Dendritic cell treated with granulocyte-macrophage colony-stimulating factor and Interleukin-4, amounts not matched to agents 40 ng/mL and 50 ng/mL, for 4 days (primary cell): ENCODE measurements around the gene R3HDM4.
A peak's percentile ranks its signal among the peaks of the same experiment; 100 is the strongest.

Source experiments
- H3K27ac Mint-ChIP-seq: one replicate; pipeline ENCODE4 v1.8.0; 2022; ENCODE audit warnings: mild to moderate bottlenecking, mixed read lengths
- H3K27me3 Mint-ChIP-seq: one replicate; pipeline ENCODE4 v1.8.0; 2022; ENCODE audit warnings: mild to moderate bottlenecking, mixed read lengths
- H3K36me3 Mint-ChIP-seq: one replicate; pipeline ENCODE4 v1.8.0; 2022; ENCODE audit warnings: low read depth, mixed read lengths
- H3K4me1 Mint-ChIP-seq: one replicate; pipeline ENCODE4 v1.8.0; 2022; ENCODE audit warnings: low read depth, mixed read lengths
- H3K4me3 Mint-ChIP-seq: one replicate; pipeline ENCODE4 v1.8.0; 2022; ENCODE audit warnings: mild to moderate bottlenecking, moderate library complexity, mixed read lengths
- H3K9me3 Mint-ChIP-seq: one replicate; pipeline ENCODE4 v1.8.0; 2022; ENCODE audit warnings: mixed read lengths
- intact Hi-C: fragments of 100-400 bp; cut with micrococcal nuclease; formaldehyde crosslinking; loops from one replicate; pipeline ENCODE4 v1.15.0; 2022

The R3HDM4 gene

DNA sequence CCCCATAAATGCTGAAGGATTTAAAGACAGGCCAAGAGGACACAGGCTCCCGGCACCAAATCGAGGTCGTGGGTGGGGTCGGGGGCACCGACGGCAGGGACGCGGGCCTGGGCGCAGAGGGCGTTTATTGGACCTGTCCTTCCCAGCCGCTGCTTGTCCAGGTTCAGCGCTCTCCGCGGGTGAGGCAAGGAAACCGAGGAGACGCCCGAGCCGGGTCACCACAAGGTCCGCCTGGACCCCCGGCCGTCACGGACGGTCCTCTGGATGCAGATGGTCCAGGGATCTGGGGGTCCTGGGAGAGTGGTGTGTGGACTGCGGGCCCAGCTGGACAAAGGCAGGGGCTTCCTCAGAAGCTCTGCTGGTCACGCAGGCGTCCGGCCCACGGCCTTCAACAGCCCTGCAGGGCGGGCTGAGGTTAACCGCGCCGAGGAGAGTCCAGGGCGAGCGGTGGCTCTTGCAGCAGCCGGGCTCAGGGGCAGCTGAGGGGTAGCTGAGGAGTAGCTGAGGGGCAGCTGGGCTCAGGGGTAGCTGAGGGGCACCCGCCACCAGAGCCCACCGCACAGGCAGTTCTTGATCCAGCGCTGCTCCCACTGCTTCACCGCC, 45.1 kb downstream of the R3HDM4 start:
- intact Hi-C loops: no loop called here
- H3K4me3 Mint-ChIP-seq: no peak overlapping the region
- peaks cover 70% of the 10 kb centered on the region for H3K36me3 Mint-ChIP-seq
- H3K4me1 Mint-ChIP-seq: peaks cover 44% of the 10 kb centered on the region
- H3K27me3 Mint-ChIP-seq: no peaks in the 10 kb centered on the region
- H3K27ac Mint-ChIP-seq: no peak overlapping the region
- H3K9me3 Mint-ChIP-seq: no peaks in the 10 kb centered on the region

GRCh38 chr19:867301-867793, 45.7 kb downstream of the R3HDM4 start:
- peaks cover 46% of the 10 kb centered on the region for H3K4me1 Mint-ChIP-seq
- no peak overlapping the region for H3K27ac Mint-ChIP-seq
- intact Hi-C loops: no loop called here

DNA sequence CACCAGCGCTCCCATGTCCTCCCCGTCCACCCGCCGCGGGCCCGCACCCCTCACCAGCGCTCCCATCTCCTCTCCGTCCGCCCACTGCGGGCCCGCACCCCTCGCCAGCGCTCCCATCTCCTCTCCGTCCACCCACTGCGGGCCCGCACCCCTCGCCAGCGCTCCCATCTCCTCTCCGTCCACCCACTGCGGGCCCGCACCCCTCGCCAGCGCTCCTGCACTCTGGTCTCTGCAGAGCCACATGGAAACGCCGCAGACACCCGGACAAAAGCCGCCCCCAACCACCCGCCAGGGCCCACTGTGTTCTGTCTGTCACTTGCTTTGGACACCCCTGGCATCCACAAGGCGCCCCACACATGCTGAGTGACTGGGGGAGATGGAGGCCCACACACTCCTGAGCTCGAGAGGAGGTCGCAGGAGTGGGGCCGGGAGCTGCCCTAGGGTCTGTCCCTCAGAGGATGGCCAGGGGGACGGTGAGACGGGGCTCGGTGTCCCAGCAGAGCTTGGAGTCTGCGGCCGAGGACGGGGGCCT, 46.2 kb downstream of the R3HDM4 start:
- no peaks in the 10 kb centered on the region for H3K9me3 Mint-ChIP-seq

More at GRCh38 chr19:867301-867793, 45.7 kb downstream of the R3HDM4 start:
- H3K27me3 Mint-ChIP-seq: no peaks in the 10 kb centered on the region
- H3K9me3 Mint-ChIP-seq: no peaks in the 10 kb centered on the region
- H3K36me3 Mint-ChIP-seq: peaks cover 73% of the 10 kb centered on the region
- no peak overlapping the region for H3K4me3 Mint-ChIP-seq

DNA sequence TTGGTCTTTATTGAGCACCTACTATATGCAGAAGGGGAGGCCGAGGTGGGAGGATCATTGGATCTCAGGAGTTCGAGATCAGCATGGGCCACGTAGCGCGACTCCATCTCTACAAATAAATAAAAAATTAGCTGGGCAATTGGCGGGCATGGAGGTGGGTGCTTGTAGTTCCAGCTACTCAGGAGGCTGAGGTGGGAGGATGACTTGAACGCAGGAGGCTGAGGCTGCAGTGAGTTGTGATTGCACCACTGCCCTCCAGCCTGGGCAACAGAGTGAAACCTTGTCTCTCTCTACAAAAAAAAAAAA, 49.8 kb downstream of the R3HDM4 start:
- intact Hi-C loops: loop anchor here (2.0 to 5.0 kb wide), 3 partner anchors 50 to 119 kb away; partner anchors contain the start of genes R3HDM4 and WDR18
- H3K4me1 Mint-ChIP-seq: peaks cover 53% of the 10 kb centered on the region
- peak overlapping the region; percentile 88 for H3K27ac Mint-ChIP-seq

More for the DNA sequence above, 46.2 kb downstream of the R3HDM4 start:
- H3K4me3 Mint-ChIP-seq: no peak overlapping the region
- peaks cover 44% of the 10 kb centered on the region for H3K4me1 Mint-ChIP-seq
- H3K27ac Mint-ChIP-seq: no peak overlapping the region
- H3K36me3 Mint-ChIP-seq: peaks cover 69% of the 10 kb centered on the region
- H3K27me3 Mint-ChIP-seq: no peaks in the 10 kb centered on the region
- intact Hi-C loops: no loop called here

DNA sequence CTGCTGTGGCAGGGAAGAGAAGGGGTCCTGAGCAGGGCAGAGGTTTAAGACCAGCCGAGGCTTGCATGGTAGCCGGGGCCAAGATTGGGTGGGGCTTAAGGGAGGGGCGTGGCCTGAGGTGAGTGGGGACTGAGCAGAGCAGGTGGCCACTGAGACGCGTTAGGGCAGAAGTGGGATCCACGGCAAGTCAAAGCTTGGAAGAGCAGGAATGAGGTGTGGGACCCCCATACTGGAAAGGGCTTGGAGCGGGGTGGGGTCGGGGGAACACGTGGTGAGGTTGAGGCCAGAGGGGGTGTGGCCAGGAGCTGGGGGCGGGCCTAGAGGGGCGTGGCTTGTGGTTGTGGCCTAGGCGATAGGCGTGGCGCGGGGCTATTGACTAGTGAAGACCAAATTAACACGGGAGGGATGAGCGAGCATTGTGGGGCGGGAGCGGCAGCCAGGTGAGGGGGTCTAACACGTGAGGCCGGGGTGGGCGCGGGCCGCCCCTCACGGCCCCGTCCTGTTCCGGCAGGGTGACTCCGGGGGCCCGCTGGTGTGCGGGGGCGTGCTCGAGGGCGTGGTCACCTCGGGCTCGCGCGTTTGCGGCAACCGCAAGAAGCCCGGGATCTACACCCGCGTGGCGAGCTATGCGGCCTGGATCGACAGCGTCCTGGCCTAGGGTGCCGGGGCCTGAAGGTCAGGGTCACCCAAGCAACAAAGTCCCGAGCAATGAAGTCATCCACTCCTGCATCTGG, 50.3 kb downstream of the R3HDM4 start:
- intact Hi-C loops: loop anchor here (2.0 to 5.0 kb wide), 3 partner anchors 50 to 120 kb away; partner anchors contain the start of genes R3HDM4 and WDR18
- Mint-ChIP-seq H3K9me3 (no peaks in the 10 kb centered on the region), H3K4me3 (peak overlapping the region; percentile 77)

More for the DNA sequence above, 49.8 kb downstream of the R3HDM4 start:
- peaks cover 39% of the 10 kb centered on the region for H3K36me3 Mint-ChIP-seq
- H3K4me3 Mint-ChIP-seq: peak overlapping the region; percentile 77
- H3K9me3 Mint-ChIP-seq: no peaks in the 10 kb centered on the region
- H3K27me3 Mint-ChIP-seq: peaks cover 2% of the 10 kb centered on the region

GRCh38 chr19:861756-862580, 51.1 kb downstream of the R3HDM4 start:
- peak overlapping the region; percentile 88 for H3K27ac Mint-ChIP-seq

More for the DNA sequence above, 50.3 kb downstream of the R3HDM4 start:
- peaks cover 33% of the 10 kb centered on the region for H3K36me3 Mint-ChIP-seq
- H3K27me3 Mint-ChIP-seq: peaks cover 2% of the 10 kb centered on the region
- H3K4me1 Mint-ChIP-seq: peaks cover 58% of the 10 kb centered on the region
- peak overlapping the region; percentile 88 for H3K27ac Mint-ChIP-seq

GRCh38 chr19:861141-861755, 51.8 kb downstream of the R3HDM4 start:
- peaks cover 23% of the 10 kb centered on the region for H3K36me3 Mint-ChIP-seq
- H3K27me3 Mint-ChIP-seq: peaks cover 2% of the 10 kb centered on the region
- H3K9me3 Mint-ChIP-seq: no peaks in the 10 kb centered on the region
- H3K4me3 Mint-ChIP-seq: peak overlapping the region; percentile 76
- H3K4me1 Mint-ChIP-seq: peaks cover 57% of the 10 kb centered on the region
- intact Hi-C loops: loop anchor here (5.0 kb wide), 1 partner anchor 121 kb away; the partner anchor contains the start of gene WDR18
- peak overlapping the region; percentile 88 for H3K27ac Mint-ChIP-seq

More at GRCh38 chr19:861756-862580, 51.1 kb downstream of the R3HDM4 start:
- Mint-ChIP-seq H3K9me3 (no peaks in the 10 kb centered on the region), H3K36me3 (peaks cover 26% of the 10 kb centered on the region), H3K27me3 (peaks cover 2% of the 10 kb centered on the region), H3K4me3 (peak overlapping the region; percentile 77), H3K4me1 (peaks cover 57% of the 10 kb centered on the region)
- intact Hi-C loops: loop anchor here (2.0 to 5.0 kb wide), 3 partner anchors 51 to 120 kb away; partner anchors contain the start of genes R3HDM4 and WDR18

DNA sequence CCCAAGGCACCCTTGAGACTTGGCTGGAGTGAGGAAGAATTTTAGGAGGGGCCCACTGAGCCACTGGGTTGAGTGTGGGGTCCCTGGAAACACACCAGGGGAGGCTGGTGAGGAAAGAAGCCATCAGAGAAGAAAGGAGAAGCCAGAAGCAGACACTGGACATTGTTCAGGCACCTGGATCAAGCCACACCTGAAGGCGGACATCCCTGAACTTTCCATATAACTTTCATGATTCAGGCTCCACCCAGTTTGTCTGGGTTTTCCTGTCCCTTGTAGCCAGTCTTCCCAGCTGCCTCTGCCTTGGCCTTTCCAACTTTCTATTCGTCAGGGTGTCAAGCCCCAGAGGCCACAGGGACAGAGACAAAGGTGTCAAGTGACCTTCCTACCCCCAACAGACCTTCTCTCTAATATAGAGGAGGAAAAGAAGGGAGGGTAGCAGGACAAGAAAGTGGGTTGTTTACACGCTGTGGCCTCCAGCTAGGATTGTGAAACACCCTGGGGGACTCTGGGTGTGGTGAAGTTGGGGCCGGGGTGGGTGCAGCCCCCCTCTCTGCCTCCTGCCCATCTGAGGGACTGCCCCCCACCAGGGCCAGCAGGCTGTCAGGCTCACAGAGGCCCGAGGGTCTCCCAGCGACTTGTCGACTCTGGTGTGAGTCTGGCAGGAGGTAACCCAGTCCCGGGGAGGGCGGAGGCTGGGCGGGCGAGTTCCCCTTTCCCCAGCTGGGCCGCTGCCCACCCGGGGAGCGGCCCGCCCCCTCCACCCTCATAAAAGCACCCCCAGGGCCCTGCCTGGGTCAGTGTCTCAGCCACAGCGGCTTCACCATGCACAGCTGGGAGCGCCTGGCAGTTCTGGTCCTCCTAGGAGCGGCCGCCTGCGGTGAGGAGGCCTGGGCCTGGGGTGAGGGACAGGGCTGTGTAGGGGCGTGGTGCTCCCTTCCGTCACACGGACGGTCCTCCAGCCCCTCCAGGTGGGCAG, 53.9 kb downstream of the R3HDM4 start, which contains the start of gene CFD:
Gene CFD, plus strand, starts transcription at position 797 of the 976 bp plus-strand sequence. Its CDS starts 26 bp downstream, at position 823.
- H3K4me3 Mint-ChIP-seq: peak within 1 kb of the TSS; percentile 76
- peaks cover 17% of the 10 kb centered on the region for H3K36me3 Mint-ChIP-seq
- intact Hi-C loops: no loop called here
- peak within 1 kb of the TSS; percentile 89 for H3K27ac Mint-ChIP-seq
- H3K9me3 Mint-ChIP-seq: no peaks in the 10 kb centered on the region
- peaks cover 57% of the 10 kb centered on the region for H3K4me1 Mint-ChIP-seq
- peaks cover 2% of the 10 kb centered on the region for H3K27me3 Mint-ChIP-seq

GRCh38 chr19:858284-858683, 54.7 kb downstream of the R3HDM4 start:
- Mint-ChIP-seq H3K4me3 (no peak overlapping the region), H3K27ac (peak overlapping the region; percentile 89), H3K36me3 (peaks cover 16% of the 10 kb centered on the region), H3K9me3 (no peaks in the 10 kb centered on the region), H3K4me1 (peaks cover 48% of the 10 kb centered on the region), H3K27me3 (peaks cover 5% of the 10 kb centered on the region)
- intact Hi-C loops: no loop called here

DNA sequence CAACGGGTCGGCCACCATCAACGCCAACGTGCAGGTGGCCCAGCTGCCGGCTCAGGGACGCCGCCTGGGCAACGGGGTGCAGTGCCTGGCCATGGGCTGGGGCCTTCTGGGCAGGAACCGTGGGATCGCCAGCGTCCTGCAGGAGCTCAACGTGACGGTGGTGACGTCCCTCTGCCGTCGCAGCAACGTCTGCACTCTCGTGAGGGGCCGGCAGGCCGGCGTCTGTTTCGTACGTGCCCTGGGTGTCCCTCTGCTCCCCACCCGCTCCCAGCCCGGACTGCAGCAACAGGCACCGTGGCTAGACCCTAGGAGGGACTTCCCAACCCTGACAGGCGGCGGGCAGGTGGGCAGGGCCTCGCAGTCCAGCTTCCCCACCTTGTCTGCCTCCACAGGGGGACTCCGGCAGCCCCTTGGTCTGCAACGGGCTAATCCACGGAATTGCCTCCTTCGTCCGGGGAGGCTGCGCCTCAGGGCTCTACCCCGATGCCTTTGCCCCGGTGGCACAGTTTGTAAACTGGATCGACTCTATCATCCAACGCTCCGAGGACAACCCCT, 57.4 kb downstream of the R3HDM4 start:
- Mint-ChIP-seq H3K27me3 (peaks cover 21% of the 10 kb centered on the region), H3K9me3 (no peaks in the 10 kb centered on the region), H3K36me3 (no peaks in the 10 kb centered on the region), H3K4me3 (no peak overlapping the region), H3K27ac (no peak overlapping the region), H3K4me1 (peaks cover 44% of the 10 kb centered on the region)
- intact Hi-C loops: no loop called here

- H3K9me3 Mint-ChIP-seq: no peaks in the 10 kb centered on the region
- H3K36me3 Mint-ChIP-seq: no peaks in the 10 kb centered on the region
- no peak overlapping the region for H3K4me3 Mint-ChIP-seq
- H3K4me1 Mint-ChIP-seq: peaks cover 49% of the 10 kb centered on the region
- no peak overlapping the region for H3K27ac Mint-ChIP-seq
- H3K27me3 Mint-ChIP-seq: peaks cover 21% of the 10 kb centered on the region
- intact Hi-C loops: no loop called here
Observed at GRCh38 chr19:855142-855541, 57.9 kb downstream of the R3HDM4 start.

- intact Hi-C loops: no loop called here
- no peak overlapping the region for H3K27ac Mint-ChIP-seq
- peaks cover 46% of the 10 kb centered on the region for H3K4me1 Mint-ChIP-seq
- no peak overlapping the region for H3K4me3 Mint-ChIP-seq
- H3K27me3 Mint-ChIP-seq: peaks cover 21% of the 10 kb centered on the region
- H3K36me3 Mint-ChIP-seq: no peaks in the 10 kb centered on the region
- no peaks in the 10 kb centered on the region for H3K9me3 Mint-ChIP-seq
Observed at GRCh38 chr19:854549-854948, 58.5 kb downstream of the R3HDM4 start.
